HG02870 (cell line): Measurements from ENCODE around the gene MSX2.

ENCODE experiments used
- ATAC-seq: cut with Tn5 transposase; IDR thresholded peaks from one replicate; pipeline ENCODE4 v1.9.1; 2021; ENCODE audit warnings: mild to moderate bottlenecking, moderate library complexity; ENCODE audit not compliant: unreplicated experiment

MSX2 gene

DNA sequence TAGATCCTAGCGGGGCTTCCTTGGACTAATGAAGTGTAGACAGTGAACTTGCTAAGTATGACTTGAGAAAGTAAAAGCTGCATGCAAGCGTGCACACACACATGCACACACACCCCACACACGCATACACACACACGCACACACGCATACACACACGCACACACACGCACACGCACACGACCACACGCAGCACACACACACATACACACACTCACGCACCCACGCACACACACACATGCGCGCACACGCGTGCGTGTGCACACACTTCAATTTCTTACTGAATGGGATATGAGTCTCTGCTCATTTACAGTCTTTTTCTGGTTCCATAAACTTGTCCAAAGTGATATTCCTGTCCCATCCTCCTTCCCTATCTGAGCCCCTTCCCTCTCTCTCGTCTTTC is 41.2 kb downstream of the MSX2 start:
- no peak for ATAC-seq

DNA sequence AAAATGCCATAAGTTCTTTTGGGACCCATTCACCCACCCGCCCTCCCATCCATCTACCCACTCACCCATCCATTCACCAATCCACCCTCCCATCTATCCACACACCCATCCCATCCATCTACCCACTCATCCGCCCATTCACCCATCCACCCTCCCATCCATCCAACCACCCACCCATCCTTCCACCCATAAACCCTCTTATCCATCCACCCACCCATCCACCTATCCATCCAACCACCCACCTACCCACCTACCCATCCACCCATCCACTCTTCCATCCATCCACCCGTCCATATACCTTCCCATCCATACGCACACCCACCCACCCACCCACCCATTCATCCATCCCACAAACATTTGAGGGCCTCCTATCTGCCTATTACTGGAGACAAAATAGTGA is 43.3 kb downstream of the MSX2 start:
- ATAC-seq = no peak

DNA sequence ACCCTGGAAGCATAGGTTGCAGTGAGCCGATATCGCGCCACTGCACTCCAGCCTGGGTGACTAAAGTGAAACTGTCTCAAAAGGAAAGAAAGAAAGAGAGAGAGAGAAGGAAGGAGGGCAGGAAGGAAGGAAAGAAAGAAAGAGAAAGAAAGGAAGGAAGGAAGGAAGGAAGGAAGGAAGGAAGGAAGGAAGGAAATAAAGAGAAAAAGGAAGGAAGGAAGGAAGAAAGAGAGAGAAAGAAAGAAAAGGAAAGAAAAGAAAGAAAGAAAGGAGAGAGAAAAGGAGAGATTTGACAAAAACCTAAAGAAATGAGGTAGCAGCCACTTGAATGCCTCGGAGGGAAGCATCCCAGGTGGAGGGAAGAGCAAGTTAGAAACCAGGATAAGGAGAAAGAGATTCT is 44.6 kb downstream of the MSX2 start:
- no peak for ATAC-seq

DNA sequence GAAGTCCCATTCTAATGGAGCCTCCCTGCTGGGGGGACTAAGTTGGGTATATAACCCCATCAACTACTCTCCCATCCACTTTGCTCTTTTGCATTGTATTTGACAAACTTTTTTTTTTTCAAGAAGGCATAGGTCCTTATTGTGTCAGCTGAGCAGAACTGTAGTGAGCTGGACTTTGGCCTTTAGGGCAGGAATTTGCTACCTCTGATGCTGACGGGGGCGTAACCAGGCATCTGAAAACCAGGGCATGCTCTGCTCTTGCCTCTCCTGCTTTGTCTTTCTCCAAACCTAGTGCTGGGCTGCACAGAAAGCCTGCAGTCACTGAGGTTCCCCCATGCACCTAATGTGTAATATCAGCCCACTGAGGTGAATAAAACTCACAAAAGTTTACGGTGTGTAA is 49.0 kb downstream of the MSX2 start:
- no peak for ATAC-seq

DNA sequence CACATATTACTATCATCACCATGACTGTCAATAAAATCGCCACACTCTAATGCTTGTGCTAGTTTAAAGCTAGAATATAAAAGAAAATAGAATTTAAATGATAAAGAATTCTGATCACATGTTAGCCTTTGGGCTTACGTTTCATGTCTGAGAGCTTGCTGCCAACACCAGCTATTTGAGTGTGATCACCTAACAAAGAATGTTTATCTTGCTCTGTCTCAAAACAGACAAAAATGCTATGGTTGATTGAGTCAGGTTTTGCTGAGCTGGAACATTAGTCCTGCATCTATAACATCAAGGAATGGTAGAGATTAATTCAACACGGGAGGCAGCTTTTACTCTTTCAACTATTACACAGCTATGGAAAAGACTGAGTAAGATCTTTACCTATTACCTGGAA is 50.7 kb downstream of the MSX2 start:
- no peak for ATAC-seq

DNA sequence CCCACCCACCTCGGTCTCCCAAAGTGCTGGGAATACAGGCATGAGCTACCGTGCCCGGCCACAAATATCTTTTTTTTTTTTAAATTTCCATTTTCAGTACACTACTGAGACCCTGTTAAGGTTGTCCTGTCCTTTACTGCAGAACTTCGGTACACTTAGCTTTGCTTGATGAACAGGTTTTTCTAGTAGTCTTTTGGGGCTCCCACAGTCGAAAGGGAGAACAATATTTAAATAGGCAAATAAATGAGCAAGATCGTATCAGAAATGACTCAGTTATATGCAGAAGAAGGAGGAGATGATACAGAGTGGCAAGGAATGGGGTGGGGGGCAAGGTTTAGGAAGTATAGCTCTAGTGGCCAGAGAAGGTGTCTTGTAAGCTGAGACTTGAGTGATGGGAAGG is 52.7 kb downstream of the MSX2 start:
- ATAC-seq = no peak

DNA sequence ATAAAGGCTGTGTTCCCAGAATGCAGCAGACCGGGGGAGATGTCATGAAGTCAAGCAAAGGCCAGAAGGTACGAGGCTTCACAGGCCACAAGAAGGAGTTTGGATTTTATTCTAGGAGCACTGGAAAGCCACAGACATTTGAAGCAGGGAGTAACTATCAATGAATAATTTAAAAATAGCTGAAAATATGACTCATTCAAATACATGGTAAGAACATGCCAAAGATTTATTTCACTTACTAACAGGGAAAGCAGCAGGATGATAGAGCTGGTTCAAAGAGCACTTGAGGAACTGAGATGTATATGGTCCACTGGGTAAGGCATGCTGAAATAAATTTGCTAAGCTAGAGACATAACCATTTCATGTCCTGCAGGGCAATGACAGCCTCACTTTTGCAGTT is 53.2 kb downstream of the MSX2 start:
- ATAC-seq = no peak
